Measurements from ENCODE around the gene GNB1L.

GNB1L gene

GRCh38 chr22:19811811-19812771, 42.6 kb downstream of the GNB1L start:
- in situ Hi-C loops (cut with MboI; ENCODE audit: low sequenced_read_pairs): no loop called here

- in situ Hi-C loops (cut with MboI; ENCODE audit: low sequenced_read_pairs): no loop called here
These were observed 43.5 kb downstream of the GNB1L start for GRCh38 chr22:19811211-19811621.

- in situ Hi-C loops (cut with MboI; ENCODE audit: low sequenced_read_pairs): no loop called here
These were observed 44.1 kb downstream of the GNB1L start for GRCh38 chr22:19810381-19811201.

- in situ Hi-C loops (cut with MboI; ENCODE audit: low sequenced_read_pairs): no loop called here
These were observed 44.9 kb downstream of the GNB1L start for GRCh38 chr22:19809741-19810140.

GRCh38 chr22:19808873-19809478, 45.7 kb downstream of the GNB1L start:
- in situ Hi-C loops (cut with MboI; ENCODE audit: low sequenced_read_pairs): no loop called here

GRCh38 chr22:19807914-19808872, 46.5 kb downstream of the GNB1L start:
- in situ Hi-C loops (cut with MboI; ENCODE audit: low sequenced_read_pairs): no loop called here

- in situ Hi-C loops (cut with MboI; ENCODE audit: low sequenced_read_pairs): no loop called here
These were observed 47.3 kb downstream of the GNB1L start for GRCh38 chr22:19807161-19807913.

- in situ Hi-C loops (cut with MboI; ENCODE audit: low sequenced_read_pairs): no loop called here
These were observed 48.2 kb downstream of the GNB1L start for GRCh38 chr22:19806213-19807160.

- in situ Hi-C loops (cut with MboI; ENCODE audit: low sequenced_read_pairs): no loop called here
These were observed 48.9 kb downstream of the GNB1L start for GRCh38 chr22:19805821-19806212.

GRCh38 chr22:19803736-19804267, 50.9 kb downstream of the GNB1L start:
- in situ Hi-C loops (cut with MboI; ENCODE audit: low sequenced_read_pairs): no loop called here

GRCh38 chr22:19802894-19803735, 51.6 kb downstream of the GNB1L start:
- in situ Hi-C loops (cut with MboI; ENCODE audit: low sequenced_read_pairs): no loop called here

- in situ Hi-C loops (cut with MboI; ENCODE audit: low sequenced_read_pairs): no loop called here
These were observed 52.4 kb downstream of the GNB1L start for GRCh38 chr22:19802001-19802893.

GRCh38 chr22:19801340-19802000, 53.2 kb downstream of the GNB1L start:
- in situ Hi-C loops (cut with MboI; ENCODE audit: low sequenced_read_pairs): no loop called here

GRCh38 chr22:19800761-19801244, 53.9 kb downstream of the GNB1L start:
- in situ Hi-C loops (cut with MboI; ENCODE audit: low sequenced_read_pairs): no loop called here

GRCh38 chr22:19800306-19800705, 54.4 kb downstream of the GNB1L start:
- in situ Hi-C loops (cut with MboI; ENCODE audit: low sequenced_read_pairs): no loop called here
